GM12878 (cell line): ENCODE results near the gene NF1.

ENCODE experiments used
- CEBPB ChIP-seq, 2 experiments: fragments of 150-350 bp in 1 of 2; IDR thresholded peaks; 2 replicates each; pipeline ENCODE4 v1.6.1; 2012 to 2014; ENCODE audit warnings: low read depth in 2 of 2, low read length in 2 of 2, borderline replicate concordance in 1 of 2, inconsistent platforms in 1 of 2
- DPF2 ChIP-seq: fragments of 450-650 bp; IDR thresholded peaks from 2 replicates; pipeline ENCODE4 v1.6.1; 2017; ENCODE audit warnings: mild to moderate bottlenecking
- HDAC6 ChIP-seq: fragments of 200-600 bp; sonication (generic); IDR thresholded peaks from one replicate; pipeline ENCODE4 v1.8.0; 2017; ENCODE audit warnings: antibody characterized with exemption; ENCODE audit not compliant: unreplicated experiment
- MLLT1 ChIP-seq: fragments of 450-650 bp; IDR thresholded peaks from 2 replicates; pipeline ENCODE4 v1.6.1; 2016; ENCODE audit warnings: mild to moderate bottlenecking
- POLR2A ChIP-seq: IDR thresholded peaks from 2 replicates; pipeline ENCODE4 v1.6.1; 2011; ENCODE audit warnings: low read depth, mild to moderate bottlenecking, low read length
- RAD21 ChIP-seq: IDR thresholded peaks from 2 replicates; pipeline ENCODE4 v1.6.1; 2011; ENCODE audit warnings: mild to moderate bottlenecking, low read depth, low read length, moderate library complexity; ENCODE audit not compliant: insufficient read depth
- RAD51 ChIP-seq: fragments of 450-650 bp; IDR thresholded peaks from 2 replicates; pipeline ENCODE4 v1.6.1; 2016; ENCODE audit warnings: moderate library complexity, mild to moderate bottlenecking, inconsistent platforms
- TF ChIP-seq, protein P1 (sequence below), 3 experiments: IDR thresholded peaks in 2 of 3; conservative IDR thresholded peaks in 1 of 3; 2 replicates each; pipeline ENCODE4 v1.5.1; 2011; ENCODE audit warnings: low read depth in 3 of 3, low read length in 3 of 3, mild to moderate bottlenecking in 3 of 3, control low read depth in 2 of 3, moderate library complexity in 2 of 3, inconsistent platforms in 1 of 3, mixed read lengths in 1 of 3; ENCODE audit not compliant: control insufficient read depth in 2 of 3, insufficient read depth in 1 of 3; ENCODE audit errors: extremely low read depth in 1 of 3

- TF ChIP-seq CEBPB (IDR thresholded peaks at IDR 0.05; ENCODE audit: borderline replicate concordance in 1 of 2, low read depth in 2 of 2, low read length in 2 of 2) (no peak), RAD51 (no peak), MLLT1 (no peak), DPF2 (no peak), RAD21 (no peak), POLR2A (no peak), HDAC6 (no peak)
- TF ChIP-seq, protein P1, sequence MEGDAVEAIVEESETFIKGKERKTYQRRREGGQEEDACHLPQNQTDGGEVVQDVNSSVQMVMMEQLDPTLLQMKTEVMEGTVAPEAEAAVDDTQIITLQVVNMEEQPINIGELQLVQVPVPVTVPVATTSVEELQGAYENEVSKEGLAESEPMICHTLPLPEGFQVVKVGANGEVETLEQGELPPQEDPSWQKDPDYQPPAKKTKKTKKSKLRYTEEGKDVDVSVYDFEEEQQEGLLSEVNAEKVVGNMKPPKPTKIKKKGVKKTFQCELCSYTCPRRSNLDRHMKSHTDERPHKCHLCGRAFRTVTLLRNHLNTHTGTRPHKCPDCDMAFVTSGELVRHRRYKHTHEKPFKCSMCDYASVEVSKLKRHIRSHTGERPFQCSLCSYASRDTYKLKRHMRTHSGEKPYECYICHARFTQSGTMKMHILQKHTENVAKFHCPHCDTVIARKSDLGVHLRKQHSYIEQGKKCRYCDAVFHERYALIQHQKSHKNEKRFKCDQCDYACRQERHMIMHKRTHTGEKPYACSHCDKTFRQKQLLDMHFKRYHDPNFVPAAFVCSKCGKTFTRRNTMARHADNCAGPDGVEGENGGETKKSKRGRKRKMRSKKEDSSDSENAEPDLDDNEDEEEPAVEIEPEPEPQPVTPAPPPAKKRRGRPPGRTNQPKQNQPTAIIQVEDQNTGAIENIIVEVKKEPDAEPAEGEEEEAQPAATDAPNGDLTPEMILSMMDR (IDR thresholded peaks at IDR 0.05 in 2 of 3, conservative IDR thresholded peaks at IDR 0.05 in 1 of 3; ENCODE audit: control insufficient read depth in 2 of 3, extremely low read depth in 1 of 3, insufficient read depth in 1 of 3, low read depth in 3 of 3, low read length in 3 of 3), result no peak
These were observed 197.0 kb downstream of the NF1 start for GRCh38 chr17:31291820-31292219.
